H9 (cell line): ENCODE measurements around the gene CATSPERE. TPM values are rescaled to one million over a fixed set of nuclear protein-coding genes. Genes with fewer than 3 reads are reported as not detected.
"Not testable (repeated sequence)": the region's sequence is repeated elsewhere in the genome, so short reads cannot be mapped to it uniquely, and the experiment has no call there.

Source experiments
- DNase-seq: peaks from one replicate; pipeline ENCODE4 v3.0.0-alpha.2; 2017
- H2AFZ ChIP-seq: one replicate; pipeline ENCODE4 v1.6.1; 2013; ENCODE audit warnings: mild to moderate bottlenecking, low read length, control low read depth, moderate library complexity
- H2AK5ac ChIP-seq: 2 replicates; pipeline ENCODE4 v1.6.1; 2013; ENCODE audit warnings: low read length, control low read depth, mixed read lengths; ENCODE audit not compliant: insufficient read length
- H2BK120ac ChIP-seq: one replicate; pipeline ENCODE4 v1.6.1; 2013; ENCODE audit warnings: low read depth, mild to moderate bottlenecking, low read length, control low read depth, inconsistent platforms; ENCODE audit not compliant: poor library complexity, severe bottlenecking
- H2BK12ac ChIP-seq: 2 replicates; pipeline ENCODE4 v1.6.1; 2013; ENCODE audit warnings: low read length, control low read depth, mixed read lengths, low read depth; ENCODE audit not compliant: insufficient read length
- H2BK15ac ChIP-seq: 2 replicates; pipeline ENCODE4 v1.6.1; 2013; ENCODE audit warnings: low read depth, low read length, control low read depth
- H2BK20ac ChIP-seq: one replicate; pipeline ENCODE4 v1.6.1; 2013; ENCODE audit warnings: low read depth, mild to moderate bottlenecking, low read length, control low read depth, inconsistent platforms; ENCODE audit not compliant: poor library complexity, severe bottlenecking
- H2BK5ac ChIP-seq: 2 replicates; pipeline ENCODE4 v1.6.1; 2013; ENCODE audit warnings: low read length, control low read depth, mixed read lengths; ENCODE audit not compliant: insufficient read length
- H3K14ac ChIP-seq: 2 replicates; pipeline ENCODE4 v1.6.1; 2013; ENCODE audit warnings: low read length, control low read depth; ENCODE audit not compliant: insufficient read depth
- H3K18ac ChIP-seq: 2 replicates; pipeline ENCODE4 v1.6.1; 2013; ENCODE audit warnings: low read depth, mild to moderate bottlenecking, mixed read lengths, low read length, control low read depth; ENCODE audit not compliant: insufficient read length
- H3K23ac ChIP-seq: 2 replicates; pipeline ENCODE4 v1.6.1; 2013; ENCODE audit warnings: low read length, control low read depth, mixed read lengths, low read depth; ENCODE audit not compliant: insufficient read length
- H3K23me2 ChIP-seq: 2 replicates; pipeline ENCODE4 v1.6.1; 2013; ENCODE audit warnings: low read depth, mild to moderate bottlenecking, mixed read lengths, low read length, control low read depth; ENCODE audit not compliant: insufficient read length, poor library complexity, severe bottlenecking
- H3K27ac ChIP-seq: 2 replicates; pipeline ENCODE4 v1.5.1; 2013; ENCODE audit warnings: low read length, control low read depth, mixed read lengths, low read depth; ENCODE audit not compliant: insufficient read length
- H3K27me3 ChIP-seq: 2 replicates; pipeline ENCODE4 v1.6.1; 2013; ENCODE audit warnings: low read length, control low read depth, inconsistent platforms; ENCODE audit not compliant: insufficient read depth
- H3K4ac ChIP-seq: 2 replicates; pipeline ENCODE4 v1.6.1; 2013; ENCODE audit warnings: low read depth, mild to moderate bottlenecking, control low read depth, inconsistent platforms, low read length, moderate library complexity
- H3K4me1 ChIP-seq: 2 replicates; pipeline ENCODE4 v1.6.1; 2013; ENCODE audit warnings: low read length, control low read depth, inconsistent platforms; ENCODE audit not compliant: insufficient read depth
- H3K4me2 ChIP-seq: 2 replicates; pipeline ENCODE4 v1.6.1; 2013; ENCODE audit warnings: low read length, control low read depth, mixed read lengths; ENCODE audit not compliant: insufficient read length, insufficient read depth
- H3K56ac ChIP-seq: 2 replicates; pipeline ENCODE4 v1.6.1; 2013; ENCODE audit warnings: low read depth, mild to moderate bottlenecking, mixed read lengths, low read length, control low read depth; ENCODE audit not compliant: insufficient read length
- H3K79me1 ChIP-seq: 2 replicates; pipeline ENCODE4 v1.6.1; 2013; ENCODE audit warnings: low read depth, mild to moderate bottlenecking, moderate library complexity, low read length, control low read depth, inconsistent platforms; ENCODE audit not compliant: insufficient read depth, poor library complexity, severe bottlenecking
- H3K79me2 ChIP-seq: 2 replicates; pipeline ENCODE4 v1.6.1; 2013; ENCODE audit warnings: low read length, control low read depth, inconsistent platforms; ENCODE audit not compliant: insufficient read depth
- H3K9ac ChIP-seq: 2 replicates; pipeline ENCODE4 v1.6.1; 2013; ENCODE audit warnings: low read length, control low read depth, mixed read lengths; ENCODE audit not compliant: insufficient read length; ENCODE audit errors: extremely low read depth
- H3K9me3 ChIP-seq: one replicate; pipeline ENCODE4 v1.6.1; 2013; ENCODE audit warnings: low read depth, low read length, inconsistent platforms; ENCODE audit not compliant: control insufficient read depth
- H3T11ph ChIP-seq: one replicate; pipeline ENCODE4 v1.6.1; 2013; ENCODE audit warnings: mild to moderate bottlenecking, low read length, control low read depth, inconsistent platforms
- H4K20me1 ChIP-seq: one replicate; pipeline ENCODE4 v1.6.1; 2013; ENCODE audit not compliant: control insufficient read depth, insufficient read length, insufficient read depth
- H4K5ac ChIP-seq: 2 replicates; pipeline ENCODE4 v1.6.1; 2013; ENCODE audit warnings: low read depth, mild to moderate bottlenecking, mixed read lengths, low read length, control low read depth; ENCODE audit not compliant: insufficient read length
- H4K8ac ChIP-seq: replicated peaks from 2 replicates; pipeline ENCODE4 v1.6.1; 2013; ENCODE audit warnings: low read length, control low read depth, mixed read lengths, low read depth; ENCODE audit not compliant: insufficient read length
- H4K91ac ChIP-seq: 2 replicates; pipeline ENCODE4 v1.6.1; 2013; ENCODE audit warnings: low read depth, mild to moderate bottlenecking, moderate library complexity, mixed read lengths, low read length, control low read depth; ENCODE audit not compliant: insufficient read length
- H3K27ac Mint-ChIP-seq, 3 experiments: 2 replicates in 2 of 3; 3 replicates in 1 of 3; pipeline ENCODE4 v1.8.0; 2020 to 2021; ENCODE audit warnings: mixed read lengths in 3 of 3, mild to moderate bottlenecking in 1 of 3, moderate library complexity in 1 of 3
- H3K27me3 Mint-ChIP-seq: 2 replicates; pipeline ENCODE4 v1.8.0; 2021; ENCODE audit warnings: low read depth, mild to moderate bottlenecking, moderate library complexity, mixed read lengths
- H3K36me3 Mint-ChIP-seq, 3 experiments: 2 replicates in 2 of 3; 3 replicates in 1 of 3; pipeline ENCODE4 v1.8.0; 2020 to 2021; ENCODE audit warnings: low read depth in 3 of 3, mixed read lengths in 3 of 3; ENCODE audit not compliant: insufficient read depth in 1 of 3
- H3K4me1 Mint-ChIP-seq, 2 experiments: 2 replicates each; pipeline ENCODE4 v1.8.0; 2020; ENCODE audit warnings: mixed read lengths in 2 of 2
- H3K4me3 Mint-ChIP-seq, 2 experiments: 2 replicates in 1 of 2; 3 replicates in 1 of 2; pipeline ENCODE4 v1.8.0; 2020 to 2021; ENCODE audit warnings: mild to moderate bottlenecking in 2 of 2, mixed read lengths in 2 of 2, moderate library complexity in 1 of 2
- H3K9me3 Mint-ChIP-seq, 2 experiments: 2 replicates in 1 of 2; 3 replicates in 1 of 2; pipeline ENCODE4 v1.8.0; 2020; ENCODE audit warnings: mild to moderate bottlenecking in 2 of 2, mixed read lengths in 2 of 2, moderate library complexity in 1 of 2
- CTCF ChIP-seq: fragments of 200-600 bp; sonication (generic); conservative IDR thresholded peaks from 3 replicates; pipeline ENCODE4 v1.8.0; 2021; ENCODE audit warnings: antibody characterized with exemption, mild to moderate bottlenecking
- WGBS: extraction: QIAGEN DNeasy Blood & Tissue Kit; methylation state at CpG from one replicate; pipeline ENCODE4 v1.1.7; 2013; ENCODE audit warnings: missing lambda C conversion rate, low lambda C conversion rate, mixed read lengths; ENCODE audit not compliant: insufficient read length; ENCODE audit errors: extremely low coverage; 5-methylcytosine and 5-hydroxymethylcytosine counted together
- total RNA-seq: library from RNA; stranded (reverse); gene quantifications from 2 replicates; pipeline ENCODE4 v1.2.1, GENCODE V29; 2021

CATSPERE gene
- total RNA-seq, 1 experiment from 2014 or later: 0.31 TPM

GRCh38 chr1:244497805-244498204, 36.7 kb downstream of the CATSPERE start:
- no peak overlapping the region for H3K4me3 Mint-ChIP-seq
- H4K20me1 ChIP-seq: no peaks in the 10 kb centered on the region
- no CpG with 5 or more reads among the region's 1 CpG for WGBS

GRCh38 chr1:244499484-244499883, 38.4 kb downstream of the CATSPERE start:
- H4K91ac ChIP-seq, H3K79me1 ChIP-seq, DNase-seq, H3K4me3 Mint-ChIP-seq, H2BK20ac ChIP-seq, H3K56ac ChIP-seq, H3K27ac Mint-ChIP-seq, H3K4me2 ChIP-seq, H3T11ph ChIP-seq, H4K5ac ChIP-seq, H2BK15ac ChIP-seq, H3K27me3 Mint-ChIP-seq, H3K27ac ChIP-seq, H3K4ac ChIP-seq, H3K79me2 ChIP-seq, H3K4me1 ChIP-seq, H2BK12ac ChIP-seq, H4K20me1 ChIP-seq, H2BK5ac ChIP-seq, H3K23me2 ChIP-seq, H2BK120ac ChIP-seq, H3K23ac ChIP-seq, H3K27me3 ChIP-seq, H2AFZ ChIP-seq, H3K4me1 Mint-ChIP-seq, H2AK5ac ChIP-seq, H4K8ac ChIP-seq, H3K14ac ChIP-seq, H3K18ac ChIP-seq, H3K9me3 ChIP-seq, H3K9ac ChIP-seq: not testable (repeated sequence)
- WGBS: no CpG with 5 or more reads among the region's 2 CpGs
- peaks cover 17 to 18% of the 10 kb centered on the region in 2 experiments for H3K9me3 Mint-ChIP-seq
- H3K36me3 Mint-ChIP-seq: peaks cover 6 to 11% (median 8%) of the 10 kb centered on the region in 3 experiments; a peak in 5 of 7 replicates

More at GRCh38 chr1:244497805-244498204, 36.7 kb downstream of the CATSPERE start:
- Histone ChIP-seq H3K4me2 (no peak overlapping the region), H3K18ac (no peak overlapping the region), H2BK20ac (no peak overlapping the region), H3K4me1 (no peaks in the 10 kb centered on the region; the same call in 1 of the 2 replicates), H2BK5ac (no peak overlapping the region), H2AFZ (no peak overlapping the region), H3K9me3 (no peaks in the 10 kb centered on the region), H3K23ac (no peak overlapping the region), H3T11ph (no peak overlapping the region), H3K14ac (no peak overlapping the region), H3K9ac (no peak overlapping the region), H3K23me2 (no peaks in the 10 kb centered on the region), H4K8ac (no peak overlapping the region), H2BK15ac (no peak overlapping the region), H3K27me3 (no peaks in the 10 kb centered on the region), H2BK12ac (no peak overlapping the region), H2AK5ac (no peak overlapping the region), H3K79me2 (no peaks in the 10 kb centered on the region), H2BK120ac (no peak overlapping the region), H3K79me1 (no peaks in the 10 kb centered on the region), H3K4ac (no peak overlapping the region), H4K91ac (no peak overlapping the region), H3K27ac (no peak overlapping the region), H3K56ac (no peak overlapping the region), H4K5ac (no peak overlapping the region)
- Mint-ChIP-seq H3K27ac (no peak overlapping the region), H3K4me1 (peaks cover 4 to 8% of the 10 kb centered on the region in 2 experiments), H3K9me3 (peaks cover 17 to 18% of the 10 kb centered on the region in 2 experiments), H3K36me3 (peaks cover 6 to 11% (median 8%) of the 10 kb centered on the region in 3 experiments; a peak in 5 of 7 replicates), H3K27me3 (no peaks in the 10 kb centered on the region; the same call in 1 of the 2 replicates)
- TF ChIP-seq CTCF: no peak
- no peak for DNase-seq
